ENCODE data around the gene RUBCN.
"Not testable (repeated sequence)": the region's sequence is repeated elsewhere in the genome, so short reads cannot be mapped to it uniquely, and the experiment has no call there.

The RUBCN gene

DNA sequence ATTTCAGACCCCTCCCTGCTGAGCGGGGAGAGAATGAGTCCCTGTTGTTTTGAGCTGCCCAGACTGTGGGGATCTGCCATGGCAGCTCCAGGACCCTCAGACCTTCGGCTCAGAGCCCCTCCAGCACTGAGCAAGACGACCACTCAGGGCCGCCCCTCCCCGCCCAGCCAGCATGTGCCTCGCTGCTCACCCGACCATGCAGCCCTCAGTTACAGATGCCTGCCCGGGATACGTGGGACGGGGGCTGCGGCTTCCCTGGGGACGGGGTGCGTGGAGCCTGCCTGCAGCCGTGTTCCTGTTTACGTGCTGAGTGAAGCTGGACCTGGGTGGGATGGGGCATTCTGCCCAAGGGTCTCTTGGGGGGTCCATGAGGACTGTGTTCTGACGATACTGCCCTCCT, 77.0 kb downstream of the RUBCN start:
- not testable (repeated sequence) for DNase-seq

DNA sequence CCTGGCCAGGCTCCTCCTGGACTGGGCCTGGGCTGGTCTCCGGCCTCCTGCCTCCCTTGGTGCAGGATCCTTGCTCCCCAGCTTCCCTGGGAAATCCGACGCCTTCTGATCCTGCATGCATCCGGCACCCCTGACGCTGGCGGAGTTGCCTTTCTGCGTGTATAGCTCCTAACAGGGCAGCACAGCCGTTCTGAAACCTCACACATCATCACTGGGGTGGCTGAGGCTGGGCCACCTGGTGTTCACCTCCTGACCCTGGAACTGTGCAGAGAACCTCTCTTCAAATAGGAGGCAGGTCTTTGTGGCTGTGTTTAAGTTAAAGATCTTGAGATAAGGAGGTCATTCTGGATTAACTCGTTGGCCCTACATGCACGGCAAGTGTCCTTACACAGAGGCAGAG, 77.6 kb downstream of the RUBCN start:
- DNase-seq = not testable (repeated sequence)

DNA sequence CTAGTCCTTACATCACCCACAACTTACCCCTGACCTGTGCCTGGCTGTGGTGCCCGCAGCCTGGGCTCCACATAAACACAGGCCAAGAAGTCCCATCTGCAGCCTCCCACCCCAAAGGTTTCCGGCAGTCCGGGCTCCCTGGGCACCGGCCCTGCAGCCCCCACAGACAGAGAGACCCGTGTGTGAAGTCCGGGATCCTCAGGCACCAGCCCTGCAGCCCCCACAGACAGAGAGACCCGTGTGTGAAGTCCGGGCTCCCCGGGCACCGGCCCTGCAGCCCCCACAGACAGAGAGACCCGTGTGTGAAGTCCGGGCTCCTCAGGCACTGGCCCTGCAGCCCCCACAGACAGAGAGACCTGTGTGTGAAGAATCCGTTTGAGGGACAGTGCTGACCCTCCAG, 78.0 kb downstream of the RUBCN start:
- not testable (repeated sequence) for DNase-seq

DNA sequence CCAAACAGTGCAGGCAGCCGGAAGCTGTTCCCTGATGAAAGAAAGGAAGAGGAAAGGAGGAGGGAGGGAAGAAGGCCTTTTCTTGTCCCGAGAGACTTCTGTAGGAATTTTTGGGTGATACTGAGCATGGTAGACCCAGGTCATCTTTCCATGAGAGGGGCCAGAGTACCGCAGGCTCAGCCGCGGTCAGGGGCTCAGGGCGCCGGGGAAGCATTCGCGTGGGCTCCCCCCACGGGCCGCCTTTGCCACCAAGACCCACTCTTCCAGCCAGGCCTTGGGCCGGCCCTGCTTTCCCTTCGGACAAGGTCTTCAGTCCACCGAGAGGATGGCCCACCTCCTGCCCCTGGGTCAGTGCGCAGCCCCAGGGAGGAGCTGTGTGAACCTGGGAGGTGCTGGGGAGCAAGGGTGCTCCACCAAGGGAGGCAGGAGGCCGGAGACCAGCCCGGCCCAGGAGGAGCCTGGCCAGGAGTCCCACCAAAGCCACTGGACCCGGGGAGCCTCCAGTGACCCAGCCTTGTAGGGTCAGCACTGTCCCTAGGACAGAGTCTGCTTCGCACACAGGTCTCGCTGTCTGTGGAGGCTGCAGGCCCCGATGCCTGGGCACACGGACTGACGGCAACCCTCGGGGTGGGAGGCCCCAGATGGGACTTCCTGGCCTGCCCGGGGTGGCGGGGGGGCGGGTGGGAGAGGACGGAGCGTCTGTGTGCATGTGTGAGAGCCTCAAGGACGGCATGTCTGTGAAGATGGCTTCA, 79.0 kb downstream of the RUBCN start:
- DNase-seq = not testable (repeated sequence)

DNA sequence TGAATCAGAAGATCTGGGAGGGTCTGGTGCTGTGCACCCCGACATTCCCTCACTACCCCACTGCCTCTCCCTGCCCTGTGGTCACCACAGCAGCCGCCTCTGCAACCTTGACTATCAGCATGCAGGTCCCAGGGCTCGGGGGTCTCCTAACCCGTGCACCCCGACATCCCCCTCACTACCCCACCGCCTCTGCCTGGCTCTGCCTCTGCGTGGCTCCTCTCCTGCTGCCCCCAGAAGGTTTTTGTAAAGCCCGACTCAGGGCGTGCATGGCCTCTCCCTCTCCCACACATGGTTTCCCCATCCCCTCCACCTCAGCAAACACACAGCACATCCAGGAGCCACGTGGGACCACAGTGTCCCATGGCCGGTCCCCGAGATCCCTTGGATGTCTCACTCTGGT, 79.7 kb downstream of the RUBCN start:
- not testable (repeated sequence) for DNase-seq

DNA sequence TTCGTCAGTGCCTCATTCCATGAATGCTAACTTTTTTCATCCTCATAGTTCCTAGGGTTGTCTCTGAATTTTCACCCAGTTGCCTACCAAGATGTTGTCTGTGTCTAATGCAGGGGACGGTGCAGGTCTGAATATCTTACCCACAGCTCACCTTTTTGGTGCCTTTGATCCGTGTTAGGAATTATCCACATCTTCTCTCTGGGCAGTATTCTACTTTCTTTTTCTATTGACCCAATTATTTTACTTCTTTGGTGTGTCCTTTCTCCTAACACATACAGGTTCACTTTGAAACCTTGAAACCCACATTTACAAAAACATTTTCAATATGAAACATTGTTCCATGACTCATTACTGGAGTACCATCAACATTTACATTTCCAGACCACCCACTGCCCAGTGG, 80.6 kb downstream of the RUBCN start:
- not testable (repeated sequence) for DNase-seq

DNA sequence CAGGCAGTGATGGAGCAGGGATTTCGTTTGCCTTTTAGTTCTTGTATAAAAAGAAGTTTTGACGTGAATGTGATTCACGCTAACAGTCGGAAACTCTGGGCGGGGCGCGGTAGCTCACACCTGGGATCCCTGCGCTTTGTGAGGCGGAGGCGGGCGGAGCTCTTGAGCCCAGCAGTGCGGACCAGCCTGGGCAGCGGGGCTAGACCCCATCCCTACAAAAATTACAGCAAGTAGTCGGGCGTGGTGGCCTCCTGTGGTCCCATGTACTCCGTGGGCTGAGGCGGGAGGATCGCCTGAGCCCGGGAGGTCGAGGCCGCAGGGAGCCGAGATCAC, 81.7 kb downstream of the RUBCN start:
- DNase-seq = not testable (repeated sequence)

DNA sequence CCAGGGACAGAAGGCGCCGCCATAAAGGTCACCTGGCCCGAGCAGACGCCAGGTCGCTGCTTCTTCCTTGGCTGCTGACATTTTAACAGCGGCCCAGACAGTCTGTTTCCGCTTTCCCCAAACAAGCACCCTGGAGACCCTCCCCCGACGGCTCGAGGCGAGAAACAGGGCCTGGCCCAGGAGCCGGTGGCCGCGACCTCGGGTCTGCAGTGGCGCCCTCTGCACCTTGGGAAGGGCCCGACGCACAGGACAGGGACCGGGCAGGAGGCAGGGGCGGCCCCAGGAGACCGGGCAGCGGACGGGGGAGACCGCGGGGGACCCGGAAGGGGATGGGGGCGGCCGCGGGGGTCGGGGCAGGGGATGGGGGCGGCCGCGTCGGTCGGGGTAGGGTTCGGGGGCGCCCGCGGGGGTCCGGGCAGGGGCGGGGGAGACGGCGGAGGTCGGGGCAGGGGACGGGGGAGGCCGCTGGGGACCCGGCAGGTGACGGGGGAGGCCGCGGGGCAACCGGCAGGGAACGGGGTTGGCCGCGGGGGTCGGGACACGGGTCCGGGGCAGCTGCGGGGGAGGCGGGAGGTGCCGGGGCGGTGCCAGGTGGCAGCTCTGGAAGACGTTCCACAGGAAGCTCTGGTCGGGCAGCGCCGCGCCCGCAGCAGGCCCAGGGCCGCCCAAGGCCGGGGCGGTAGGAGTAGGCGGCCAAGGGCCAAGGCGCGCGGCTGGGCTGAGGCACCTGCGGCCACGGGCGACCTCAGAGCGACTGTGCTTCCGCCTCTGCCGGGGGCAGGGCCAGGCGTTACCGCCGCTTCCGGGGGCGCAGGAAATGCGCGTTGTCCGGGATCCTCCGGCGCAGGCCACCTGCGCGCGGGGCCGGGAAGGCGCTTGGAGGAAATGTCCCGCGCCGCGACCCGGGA, 82.4 kb downstream of the RUBCN start:
- not testable (repeated sequence) for DNase-seq

- not testable (repeated sequence) for DNase-seq
Observed at GRCh38 chr3:197652860-197653259, 83.8 kb downstream of the RUBCN start.

- not testable (repeated sequence) for DNase-seq
Observed at GRCh38 chr3:197647649-197648048, 89.1 kb downstream of the RUBCN start.

GRCh38 chr3:197647191-197647590, 89.5 kb downstream of the RUBCN start:
- not testable (repeated sequence) for DNase-seq

- DNase-seq = not testable (repeated sequence)
Observed at GRCh38 chr3:197646294-197646693, 90.4 kb downstream of the RUBCN start.

DNA sequence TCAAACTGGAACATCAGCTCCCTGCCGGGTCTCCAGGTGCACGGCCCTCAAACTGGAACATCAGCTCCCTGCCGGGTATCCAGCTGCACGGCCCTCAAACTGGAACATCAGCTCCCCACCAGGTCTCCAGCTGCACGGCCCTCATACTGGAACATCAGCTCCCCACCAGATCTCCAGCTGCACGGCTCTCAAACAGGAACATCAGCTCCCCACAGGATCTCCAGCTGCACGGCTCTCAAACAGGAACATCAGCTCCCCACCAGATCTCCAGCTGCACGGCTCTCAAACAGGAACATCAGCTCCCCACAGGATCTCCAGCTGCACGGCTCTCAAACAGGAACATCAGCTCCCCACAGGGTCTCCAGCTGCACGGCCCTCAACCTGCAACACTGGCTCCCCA, 99.1 kb downstream of the RUBCN start:
- not testable (repeated sequence) for DNase-seq

- not testable (repeated sequence) for DNase-seq
Observed at GRCh38 chr3:197631989-197632388, 104.7 kb downstream of the RUBCN start.

- not testable (repeated sequence) for DNase-seq
Observed at GRCh38 chr3:197630766-197631165, 105.9 kb downstream of the RUBCN start.

DNA sequence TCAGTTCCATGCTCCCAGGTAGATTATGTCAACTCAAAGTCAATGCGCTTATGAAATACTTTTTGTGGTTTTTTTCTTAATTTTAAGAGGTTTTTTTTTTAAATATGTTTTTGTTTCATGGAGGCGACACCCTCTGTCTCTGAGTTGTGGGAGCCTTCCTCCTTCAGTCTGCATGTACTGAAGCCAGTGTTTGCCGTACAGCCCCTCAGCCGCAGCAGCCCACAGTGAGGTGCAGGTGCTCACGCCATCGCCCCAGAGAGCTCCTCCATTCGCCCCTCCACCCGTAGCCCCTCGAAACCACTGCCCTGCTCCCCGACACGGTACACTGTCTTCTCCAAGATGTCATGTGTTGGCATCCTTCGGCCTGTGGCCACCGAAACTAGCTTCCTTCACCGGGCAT, 107.4 kb downstream of the RUBCN start:
- DNase-seq = not testable (repeated sequence)

DNA sequence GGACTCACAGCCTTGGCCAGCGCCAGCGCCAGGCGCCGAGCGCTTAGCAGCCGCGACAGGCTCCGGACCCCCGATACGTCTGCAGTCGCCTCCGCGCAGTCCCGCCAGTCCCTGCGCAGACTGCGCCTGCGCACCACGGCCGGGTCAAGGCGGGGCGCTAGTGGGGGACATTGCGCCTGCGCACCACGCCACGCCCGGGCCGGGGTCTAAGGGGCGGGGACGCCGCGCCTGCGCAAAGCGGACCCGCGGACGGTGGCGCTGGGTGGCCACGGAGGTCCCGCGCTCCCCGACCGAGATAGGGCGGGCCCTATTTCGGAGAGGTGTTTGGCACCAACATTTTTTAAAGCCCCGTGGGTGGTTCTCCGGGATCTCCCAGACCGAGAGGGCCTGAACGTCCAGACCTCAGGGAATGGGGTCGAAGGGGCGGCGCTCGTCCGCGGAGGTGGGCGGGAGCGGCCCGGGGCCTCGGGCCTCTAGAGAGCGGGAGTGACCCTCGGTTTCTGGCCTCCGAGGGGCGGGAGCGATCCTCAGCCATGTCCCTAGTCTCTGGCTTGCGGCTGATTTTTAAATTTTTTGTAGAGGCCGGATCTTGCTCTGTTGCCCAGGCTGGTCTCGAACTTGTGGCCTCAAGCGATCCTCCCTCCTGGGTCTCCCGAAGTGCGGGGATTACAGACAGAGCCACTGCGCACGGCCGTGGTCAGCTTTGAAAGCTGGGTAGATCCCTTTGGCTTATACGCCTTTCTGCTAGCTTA, 108.8 kb downstream of the RUBCN start:
- not testable (repeated sequence) for DNase-seq

DNA sequence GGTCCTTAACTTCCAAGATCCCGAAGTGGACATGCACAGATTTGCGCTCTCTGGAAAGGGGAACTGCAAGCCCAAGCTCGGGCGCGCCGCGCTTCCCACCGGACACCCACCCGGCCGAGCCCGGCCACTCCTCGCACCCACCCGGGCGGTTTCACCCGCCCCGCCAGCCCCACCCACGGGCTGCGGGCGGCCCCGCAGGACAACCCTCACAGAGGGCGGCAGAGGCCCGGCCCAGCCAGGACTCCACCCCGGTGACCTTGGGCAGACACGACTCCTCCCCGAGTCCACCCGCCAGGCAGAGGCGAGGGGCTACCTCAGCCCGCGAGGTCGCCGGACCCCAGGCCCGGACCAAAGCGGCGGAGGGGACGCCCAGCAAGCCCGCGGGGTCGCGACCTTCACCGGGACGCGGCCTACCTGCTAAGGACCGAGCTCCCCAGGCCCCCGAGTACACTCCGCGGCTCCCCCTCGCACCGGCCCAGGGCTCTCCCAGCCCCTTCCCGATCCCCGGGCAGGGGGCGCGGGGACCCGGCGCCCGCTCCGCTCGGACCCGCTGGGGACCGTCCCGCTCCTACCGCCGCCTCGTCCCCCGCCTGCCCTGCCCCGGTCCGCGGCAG, 109.4 kb downstream of the RUBCN start:
- DNase-seq = not testable (repeated sequence)

GRCh38 chr3:197626404-197627157, 110.1 kb downstream of the RUBCN start:
- DNase-seq = not testable (repeated sequence)

DNA sequence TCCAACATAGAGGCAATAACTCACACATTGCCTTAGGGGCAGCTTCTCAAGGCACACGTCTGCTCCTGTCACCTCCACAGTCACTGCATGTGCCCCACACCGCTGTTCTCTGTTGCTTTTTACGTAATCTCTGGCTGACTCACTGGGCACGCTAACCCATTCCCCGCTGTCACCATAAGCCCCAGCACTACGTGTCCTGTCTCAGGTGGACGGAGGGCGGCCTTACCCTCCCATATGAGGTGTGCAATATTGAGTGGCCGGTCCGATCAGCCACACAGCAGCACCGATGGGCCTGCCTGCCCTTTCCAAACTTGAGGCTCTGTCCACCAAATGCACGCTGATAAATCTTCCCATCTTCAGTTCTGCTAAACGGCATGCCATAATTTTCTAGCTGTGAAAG, 115.2 kb downstream of the RUBCN start:
- DNase-seq = not testable (repeated sequence)

Measured in amygdala (tissue), 56 donors.